ENCODE data around the gene TRABD2A. TPM values are rescaled to one million over a fixed set of nuclear protein-coding genes. Genes with fewer than 3 reads are reported as not detected.

Gene TRABD2A
- total and polyA plus RNA-seq, 9 of the 15 experiments (the other 6 are each of a cell fraction or from before 2014, with no cell fraction given): 0.07 to 0.45 (median 0.25) TPM

- TF ChIP-seq, protein P1, sequence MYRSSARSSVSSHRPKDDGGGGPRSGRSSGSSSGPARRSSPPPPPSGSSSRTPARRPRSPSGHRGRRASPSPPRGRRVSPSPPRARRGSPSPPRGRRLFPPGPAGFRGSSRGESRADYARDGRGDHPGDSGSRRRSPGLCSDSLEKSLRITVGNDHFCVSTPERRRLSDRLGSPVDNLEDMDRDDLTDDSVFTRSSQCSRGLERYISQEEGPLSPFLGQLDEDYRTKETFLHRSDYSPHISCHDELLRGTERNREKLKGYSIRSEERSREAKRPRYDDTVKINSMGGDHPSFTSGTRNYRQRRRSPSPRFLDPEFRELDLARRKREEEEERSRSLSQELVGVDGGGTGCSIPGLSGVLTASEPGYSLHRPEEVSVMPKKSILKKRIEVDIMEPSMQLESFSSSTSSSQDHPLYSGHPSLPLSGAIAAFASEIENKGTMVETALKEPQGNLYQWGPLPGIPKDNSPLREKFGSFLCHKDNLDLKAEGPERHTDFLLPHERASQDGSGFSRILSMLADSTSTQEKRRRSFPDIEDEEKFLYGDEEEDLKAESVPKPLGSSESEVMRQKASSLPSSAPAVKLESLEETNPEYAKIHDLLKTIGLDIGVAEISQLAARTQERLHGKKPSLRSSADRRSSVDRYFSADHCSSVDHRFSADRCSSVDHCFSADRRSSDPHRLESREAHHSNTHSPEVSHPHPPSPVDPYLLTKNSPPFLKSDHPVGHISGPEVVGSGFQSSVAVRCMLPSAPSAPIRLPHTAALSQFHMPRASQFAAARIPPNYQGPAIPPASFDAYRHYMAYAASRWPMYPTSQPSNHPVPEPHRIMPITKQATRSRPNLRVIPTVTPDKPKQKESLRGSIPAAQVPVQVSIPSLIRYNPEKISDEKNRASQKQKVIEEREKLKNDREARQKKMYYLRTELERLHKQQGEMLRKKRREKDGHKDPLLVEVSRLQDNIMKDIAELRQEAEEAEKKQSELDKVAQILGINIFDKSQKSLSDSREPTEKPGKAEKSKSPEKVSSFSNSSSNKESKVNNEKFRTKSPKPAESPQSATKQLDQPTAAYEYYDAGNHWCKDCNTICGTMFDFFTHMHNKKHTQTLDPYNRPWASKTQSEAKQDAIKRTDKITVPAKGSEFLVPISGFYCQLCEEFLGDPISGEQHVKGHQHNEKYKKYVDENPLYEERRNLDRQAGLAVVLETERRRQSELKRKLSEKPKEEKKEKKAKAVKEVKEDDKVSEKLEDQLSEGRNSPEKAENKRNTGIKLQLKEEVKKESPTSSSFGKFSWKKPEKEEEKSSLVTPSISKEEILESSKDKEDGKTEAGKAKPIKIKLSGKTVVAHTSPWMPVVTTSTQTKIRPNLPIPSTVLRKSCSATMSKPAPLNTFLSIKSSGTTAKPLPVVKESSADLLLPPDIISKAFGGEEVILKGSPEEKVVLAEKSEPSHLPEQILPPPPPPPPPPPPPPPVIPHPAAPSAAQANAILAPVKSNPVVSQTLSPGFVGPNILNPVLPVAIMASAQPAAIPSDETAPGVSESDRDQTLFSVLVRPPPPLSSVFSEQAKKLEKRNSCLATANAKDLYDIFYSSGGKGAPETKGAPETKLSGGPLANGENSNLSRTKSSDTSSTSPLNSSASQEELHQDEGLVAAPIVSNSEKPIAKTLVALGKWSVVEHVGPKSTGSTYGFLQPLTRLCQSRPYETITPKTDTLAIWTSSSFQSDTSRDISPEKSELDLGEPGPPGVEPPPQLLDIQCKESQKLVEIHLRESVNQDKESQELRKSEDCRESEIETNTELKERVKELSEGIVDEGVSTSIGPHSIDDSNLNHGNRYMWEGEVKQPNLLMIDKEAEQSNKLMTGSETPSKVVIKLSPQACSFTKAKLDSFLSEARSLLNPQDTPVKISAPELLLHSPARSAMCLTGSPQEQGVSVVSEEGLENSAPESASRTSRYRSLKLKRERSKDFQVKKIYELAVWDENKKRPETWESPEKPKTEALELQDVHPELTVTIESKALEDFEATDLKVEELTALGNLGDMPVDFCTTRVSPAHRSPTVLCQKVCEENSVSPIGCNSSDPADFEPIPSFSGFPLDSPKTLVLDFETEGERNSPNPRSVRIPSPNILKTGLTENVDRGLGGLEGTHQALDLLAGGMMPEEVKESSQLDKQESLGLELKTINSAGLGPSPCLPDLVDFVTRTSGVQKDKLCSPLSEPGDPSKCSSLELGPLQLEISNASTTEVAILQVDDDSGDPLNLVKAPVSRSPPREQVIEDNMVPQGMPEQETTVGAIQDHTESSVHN (IDR thresholded peaks at IDR 0.05; ENCODE audit: borderline replicate concordance in 1 of 2, low read depth in 1 of 2): no peak
- TF ChIP-seq KHSRP (IDR thresholded peaks at IDR 0.05): no peak
- no peak for TF ChIP-seq CREB1 (IDR thresholded peaks at IDR 0.05)
- TF ChIP-seq CREB1 (CRISPR knock-in tag; IDR thresholded peaks at IDR 0.05): no peak
- TF ChIP-seq ZNF282 (CRISPR knock-in tag; IDR thresholded peaks at IDR 0.05): no peak
- TF ChIP-seq FOSL1 (tag; conservative IDR thresholded peaks at IDR 0.05): peak; percentile 31; the same call in 1 of the 2 replicates
- no peak for TF ChIP-seq NCOA1 (IDR thresholded peaks at IDR 0.05; ENCODE audit: low read depth)
- TF ChIP-seq CXXC5 (CRISPR knock-in tag; IDR thresholded peaks at IDR 0.05): no peak
- TF ChIP-seq TBP (optimal IDR thresholded peaks at IDR 0.05; ENCODE audit: low read depth, low read length): no peak
- TF ChIP-seq STAT5B (CRISPR knock-in tag; IDR thresholded peaks at IDR 0.05): no peak
- TF ChIP-seq ZNF407 (IDR thresholded peaks at IDR 0.05; ENCODE audit: low read depth): no peak
- TF ChIP-seq CBFA2T3 (IDR thresholded peaks at IDR 0.05): peak; percentile 61
- no peak for TF ChIP-seq ZNF551 (CRISPR knock-in tag; IDR thresholded peaks at IDR 0.05)
- 0 out of 2 replicates have a peak, but pooled peaks have one; percentile 20 for TF ChIP-seq SMARCE1 (IDR thresholded peaks at IDR 0.05)
- TF ChIP-seq BRD9 (IDR thresholded peaks at IDR 0.05; ENCODE audit: low read depth, partially characterized antibody): no peak
Observed at GRCh38 chr2:84779781-84780180, 101.1 kb downstream of the TRABD2A start (continued).
